ENCODE data around the gene GNAI1. TPM values are rescaled to one million over a fixed set of nuclear protein-coding genes. Genes with fewer than 3 reads are reported as not detected.

The GNAI1 gene
- total RNA-seq, 1 donor from 2014 or later = 1.2 TPM

- intact Hi-C loops (cut with micrococcal nuclease) = no loop called here
Observed at GRCh38 chr7:80204919-80205318, 70.3 kb downstream of the GNAI1 start.

DNA sequence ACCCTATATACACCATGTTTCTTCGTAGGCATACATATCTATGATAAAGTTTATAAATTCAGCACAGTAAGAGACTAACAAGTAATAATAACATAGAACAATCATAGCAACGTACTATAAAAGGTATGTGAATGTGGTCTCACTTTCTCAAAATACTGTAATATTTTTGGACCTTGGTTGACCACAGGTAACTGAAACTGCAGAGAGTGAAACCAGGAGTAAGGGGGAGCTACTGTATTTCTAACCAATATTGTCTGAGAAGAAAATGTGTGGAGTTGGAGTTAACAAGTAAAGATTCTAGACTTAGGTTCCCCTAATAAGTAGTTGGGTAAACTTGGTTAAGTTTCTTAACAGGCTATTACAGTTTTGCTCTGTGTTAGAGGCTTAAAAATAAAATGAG lies 72.1 kb downstream of the GNAI1 start:
- intact Hi-C loops (cut with micrococcal nuclease) = no loop called here

DNA sequence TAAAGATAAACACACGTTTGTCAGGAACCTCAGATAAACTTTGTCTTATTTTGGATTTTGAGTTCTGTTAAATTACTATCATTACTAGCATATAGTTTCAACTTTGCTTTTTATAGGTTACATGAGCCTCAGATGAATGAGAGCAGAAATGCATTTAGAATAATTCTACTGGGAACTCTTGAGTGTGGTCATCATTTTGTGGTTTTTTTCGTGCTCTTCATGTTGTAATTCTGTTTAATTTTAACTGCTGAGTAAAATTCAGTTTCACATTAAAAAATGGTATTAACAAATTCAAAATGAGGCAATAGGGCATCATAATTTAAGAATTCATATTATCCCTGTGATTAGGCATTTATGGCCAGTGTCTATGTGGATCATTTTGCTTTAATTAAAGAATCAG lies 72.9 kb downstream of the GNAI1 start:
- intact Hi-C loops (cut with micrococcal nuclease) = no loop called here

- intact Hi-C loops (cut with micrococcal nuclease) = no loop called here
Observed at GRCh38 chr7:80208700-80209099, 74.1 kb downstream of the GNAI1 start.

DNA sequence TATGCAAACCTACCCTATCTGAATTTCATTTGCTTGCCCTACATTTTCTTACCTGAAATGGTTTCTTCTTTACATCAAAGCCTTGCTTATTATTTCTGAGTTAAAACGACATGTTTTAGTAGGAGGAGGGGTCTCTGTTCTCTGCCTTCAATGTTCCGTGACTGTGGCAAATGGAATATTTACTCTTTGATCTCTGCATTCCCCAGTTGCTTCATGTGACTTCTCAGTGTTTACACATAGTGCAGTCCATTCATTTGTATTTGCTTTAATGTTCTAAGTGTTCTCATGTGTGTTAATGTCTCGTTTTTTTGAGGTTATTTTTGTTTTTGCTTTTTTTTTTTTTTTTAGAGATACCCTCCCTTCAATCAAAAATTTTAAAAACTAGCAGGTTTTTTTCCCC lies 75.8 kb downstream of the GNAI1 start:
- intact Hi-C loops (cut with micrococcal nuclease) = no loop called here

GRCh38 chr7:80213814-80214213 lies 79.2 kb downstream of the GNAI1 start:
- intact Hi-C loops (cut with micrococcal nuclease) = no loop called here

DNA sequence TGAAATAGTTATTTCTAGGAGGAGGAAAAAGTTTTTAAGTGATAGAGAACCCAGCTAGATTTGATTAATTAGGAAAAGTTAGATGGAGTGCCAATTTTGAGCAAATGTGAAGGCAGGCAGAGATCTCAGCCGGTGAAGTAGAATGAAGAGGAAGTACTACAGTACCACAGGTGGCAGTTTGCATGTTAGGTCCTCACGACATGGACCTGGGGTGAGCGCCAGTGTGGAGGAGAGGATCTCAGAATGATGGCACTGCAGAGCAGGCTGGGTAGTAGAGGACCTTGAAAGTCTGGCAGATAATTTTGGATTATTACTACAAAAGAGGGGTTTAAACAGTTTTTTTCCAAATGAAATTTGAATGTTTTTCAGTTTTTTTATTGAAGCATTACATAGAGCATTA lies 81.1 kb downstream of the GNAI1 start:
- intact Hi-C loops (cut with micrococcal nuclease) = no loop called here

- intact Hi-C loops (cut with micrococcal nuclease) = no loop called here
Observed at GRCh38 chr7:80216996-80217842, 82.6 kb downstream of the GNAI1 start.

DNA sequence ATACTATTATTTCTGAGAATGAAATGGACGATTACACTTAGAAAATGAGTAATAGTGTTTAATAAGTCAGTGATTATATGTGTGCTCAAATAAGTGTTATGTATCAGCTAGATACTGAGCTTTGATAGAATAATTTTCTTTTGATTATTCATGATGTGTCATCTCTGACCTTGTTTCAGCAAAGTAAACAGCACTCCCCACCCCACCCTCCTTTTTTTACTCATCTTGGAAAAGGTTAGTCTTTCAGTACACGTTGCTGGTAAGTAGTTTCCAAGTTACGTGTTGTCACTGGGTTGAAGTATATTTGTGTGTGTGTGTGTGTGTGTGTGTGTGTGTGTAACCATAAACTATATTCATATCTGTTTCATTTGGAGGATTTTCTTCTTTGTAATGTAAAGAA lies 84.1 kb downstream of the GNAI1 start:
- intact Hi-C loops (cut with micrococcal nuclease) = no loop called here

GRCh38 chr7:80220022-80220634 lies 85.5 kb downstream of the GNAI1 start:
- intact Hi-C loops (cut with micrococcal nuclease) = no loop called here

GRCh38 chr7:80224415-80224814 lies 89.8 kb downstream of the GNAI1 start:
- intact Hi-C loops (cut with micrococcal nuclease) = no loop called here

- intact Hi-C loops (cut with micrococcal nuclease) = no loop called here
Observed at GRCh38 chr7:80225361-80225760, 90.7 kb downstream of the GNAI1 start.

- intact Hi-C loops (cut with micrococcal nuclease) = no loop called here
Observed at GRCh38 chr7:80226629-80227028, 92.0 kb downstream of the GNAI1 start.

- intact Hi-C loops (cut with micrococcal nuclease) = no loop called here
Observed at GRCh38 chr7:80230327-80230726, 95.7 kb downstream of the GNAI1 start.

DNA sequence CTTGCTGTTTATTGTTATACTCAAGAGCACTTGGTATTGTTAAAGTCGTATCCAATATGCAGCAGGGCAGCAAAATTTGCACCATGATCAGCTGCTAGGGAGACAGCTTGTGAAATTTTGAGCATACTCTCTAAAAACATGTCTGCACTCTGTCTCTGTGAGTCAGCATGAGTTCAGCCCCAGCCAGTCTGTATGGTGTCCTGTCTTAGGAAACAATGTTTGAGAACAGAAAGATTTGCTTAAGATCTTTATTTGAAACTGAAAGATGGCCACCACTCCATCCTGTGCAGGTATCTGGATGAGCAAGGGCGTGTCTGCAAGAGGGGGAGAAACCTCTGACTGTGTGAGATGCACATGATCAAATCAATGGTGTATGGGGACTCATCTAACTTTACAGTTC lies 97.1 kb downstream of the GNAI1 start:
- intact Hi-C loops (cut with micrococcal nuclease) = no loop called here

DNA sequence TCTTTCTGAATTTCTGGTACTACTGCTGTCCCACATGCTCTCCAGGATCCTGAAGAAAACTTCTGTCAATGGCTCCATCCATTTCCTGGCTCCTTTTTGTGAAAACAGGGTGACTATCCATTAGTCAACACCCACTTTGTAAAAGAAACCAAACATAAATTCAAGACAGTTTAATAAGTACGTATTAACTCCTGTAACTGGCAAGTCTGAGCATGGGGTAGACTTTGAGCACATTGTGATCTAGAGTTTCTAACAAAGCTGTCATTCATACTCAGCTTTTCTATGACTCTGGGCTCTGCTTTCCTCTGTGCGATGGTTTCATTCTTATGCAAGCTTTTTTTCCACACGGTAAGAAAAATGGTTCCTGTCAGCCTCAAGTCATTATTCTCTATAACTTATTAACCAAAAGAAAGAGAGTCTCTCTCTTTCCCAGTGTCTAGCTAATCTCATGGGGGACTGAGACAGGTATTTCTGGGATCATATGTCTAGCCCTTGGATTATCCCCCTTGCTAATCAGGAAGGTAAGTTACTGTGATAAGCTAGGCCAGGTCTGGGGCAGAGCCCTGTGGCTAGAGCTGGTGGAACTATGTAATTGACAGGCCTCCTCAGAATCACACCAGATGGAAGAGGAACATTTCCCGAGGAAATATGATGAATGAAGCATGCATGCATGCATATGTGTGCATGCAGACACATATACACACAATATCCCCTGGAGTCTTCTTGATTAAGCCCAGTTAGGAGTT lies 98.5 kb downstream of the GNAI1 start:
- intact Hi-C loops (cut with micrococcal nuclease) = no loop called here

DNA sequence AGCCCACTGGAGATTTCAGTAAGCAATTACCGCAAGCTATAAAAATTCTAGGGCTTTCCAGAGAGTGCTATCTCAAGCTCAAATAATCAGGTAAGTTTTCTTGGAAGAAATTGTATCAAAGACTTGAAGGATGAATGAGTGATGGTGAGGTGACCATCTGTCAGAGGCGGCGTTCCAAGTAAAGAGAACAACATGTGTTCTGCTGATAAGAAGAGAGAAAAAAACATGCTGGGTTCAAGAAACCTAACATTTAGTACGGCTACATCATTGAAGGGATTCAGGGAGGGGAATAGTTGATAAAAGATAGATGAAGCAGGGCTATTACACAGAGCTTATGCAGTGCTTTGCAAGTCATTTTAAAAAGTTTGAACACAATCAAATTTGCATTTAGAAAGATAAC lies 100.7 kb downstream of the GNAI1 start:
- intact Hi-C loops (cut with micrococcal nuclease) = no loop called here

DNA sequence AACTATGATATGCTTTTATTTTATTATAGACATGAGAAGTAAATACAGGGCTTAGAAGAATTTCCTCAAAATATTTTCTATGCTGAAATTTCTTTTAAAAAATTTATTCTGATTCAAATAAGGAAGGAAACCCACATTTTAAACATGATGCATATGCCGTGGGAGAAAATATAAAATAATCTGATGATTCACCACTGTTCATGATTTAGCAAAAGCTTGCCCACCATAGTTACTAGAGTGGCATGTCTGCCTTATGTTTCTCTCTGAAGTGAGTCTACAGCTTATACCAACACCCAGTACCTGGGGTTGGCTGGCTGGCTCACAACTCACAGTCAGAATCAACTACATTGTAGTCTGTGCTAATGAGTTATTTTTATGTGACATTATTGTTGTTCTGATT lies 102.0 kb downstream of the GNAI1 start:
- intact Hi-C loops (cut with micrococcal nuclease) = no loop called here

DNA sequence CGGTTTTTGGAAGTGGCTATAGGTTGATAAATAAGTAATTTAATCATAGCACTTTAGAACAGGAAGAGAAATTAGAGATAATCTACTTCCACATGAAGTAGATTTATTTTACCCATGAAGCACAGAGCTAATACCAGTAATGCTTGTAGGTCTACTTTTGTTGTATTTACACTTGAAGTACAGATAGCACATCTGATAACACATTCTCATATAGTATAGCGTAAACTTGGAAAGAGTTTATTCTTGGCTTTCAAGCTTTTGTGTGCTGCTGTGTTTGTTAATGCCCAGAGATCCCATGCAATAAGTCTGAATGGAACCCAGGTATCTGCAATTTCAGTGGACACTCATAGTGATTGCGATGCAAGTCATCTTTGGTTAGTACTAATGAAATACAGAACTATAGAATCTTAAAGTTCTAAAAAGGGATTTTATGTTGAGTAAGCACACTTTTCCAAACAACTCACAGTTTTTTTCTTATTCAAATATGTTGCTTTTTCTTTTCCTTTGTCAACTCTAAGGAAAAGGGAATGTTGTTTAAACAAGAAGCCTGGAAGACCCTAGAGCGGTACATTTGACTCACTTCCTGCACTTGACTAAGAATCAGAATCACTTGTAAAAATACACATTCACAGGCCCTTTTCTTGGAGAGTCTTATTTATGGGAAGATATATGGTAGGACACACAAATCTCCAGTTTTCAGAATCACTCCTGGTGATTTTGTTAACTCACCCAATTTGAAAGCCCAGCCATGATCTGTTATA lies 105.8 kb downstream of the GNAI1 start:
- intact Hi-C loops (cut with micrococcal nuclease) = no loop called here

- intact Hi-C loops (cut with micrococcal nuclease) = no loop called here
Observed at GRCh38 chr7:80241671-80242070, 107.0 kb downstream of the GNAI1 start.

DNA sequence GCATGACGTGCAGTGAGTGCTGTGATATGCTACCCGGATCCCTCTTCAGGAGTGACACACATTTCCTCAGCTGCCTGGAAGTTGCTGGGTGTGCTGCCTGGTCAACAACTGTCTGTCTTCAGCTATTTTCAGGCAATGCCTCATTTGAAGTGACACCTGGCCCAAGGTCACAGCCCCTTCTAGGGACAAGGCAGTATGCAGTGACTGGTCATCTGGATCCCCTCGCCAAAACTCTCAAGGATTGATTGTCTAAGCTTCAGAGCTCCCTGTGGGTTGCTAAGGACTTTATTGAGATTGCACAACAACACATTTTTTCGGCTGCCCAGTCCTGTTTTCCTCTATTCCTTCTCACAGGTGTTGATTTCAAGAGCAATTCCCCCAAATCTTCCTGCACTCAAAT lies 108.8 kb downstream of the GNAI1 start:
- intact Hi-C loops (cut with micrococcal nuclease) = no loop called here

All from T-helper 1 cell treated with Interleukin-12 subunit alpha and Interleukin-12 subunit beta and Interleukin-4 antibody, amounts not matched to agents 30 ng/mL and 1 ng/mL, for 36 hours (primary cell).